WTC11 (cell line): ENCODE results near the gene GSG1L2. TPM values are rescaled to one million over a fixed set of nuclear protein-coding genes. Genes with fewer than 3 reads are reported as not detected.

Experiments
- ATAC-seq: fragments of 200-7000 bp; cut with Tn5 transposase; 2 replicates; pipeline ENCODE4 v1.10.0; 2021; ENCODE audit warnings: mild to moderate bottlenecking, moderate library complexity
- CTCF ChIA-PET: fragments of 300-600 bp; sonication (Branson Sonifier 250); formaldehyde crosslinking; loops from one replicate; lab custom pipeline; 2021; ENCODE audit warnings: antibody characterized with exemption; lab: Charles Lee
- POLR2A ChIA-PET: fragments of 350-600 bp; sonication (Branson Sonifier 250); formaldehyde crosslinking; loops from one replicate; lab custom pipeline; 2021; ENCODE audit warnings: antibody characterized with exemption; lab: Charles Lee
- DNase-seq: peaks from one replicate; pipeline ENCODE4 v3.0.0; 2021; ENCODE audit warnings: low spot score
- H3K27ac Mint-ChIP-seq: 2 replicates; pipeline ENCODE4 v1.8.0; 2021; ENCODE audit warnings: mixed read lengths
- H3K27me3 Mint-ChIP-seq: 2 replicates; pipeline ENCODE4 v1.8.0; 2021; ENCODE audit warnings: low read depth, mild to moderate bottlenecking, moderate library complexity, mixed read lengths
- H3K36me3 Mint-ChIP-seq: 2 replicates; pipeline ENCODE4 v1.8.0; 2021; ENCODE audit warnings: mixed read lengths
- H3K4me1 Mint-ChIP-seq: 2 replicates; pipeline ENCODE4 v1.8.0; 2022; ENCODE audit warnings: mixed read lengths
- H3K4me3 Mint-ChIP-seq: 2 replicates; pipeline ENCODE4 v1.8.0; 2021; ENCODE audit warnings: mild to moderate bottlenecking, moderate library complexity, mixed read lengths
- H3K9me3 Mint-ChIP-seq: 2 replicates; pipeline ENCODE4 v1.8.0; 2021; ENCODE audit warnings: mixed read lengths
- CREM ChIP-seq: sonication (generic); formaldehyde crosslinking; IDR thresholded peaks from 2 replicates; pipeline ENCODE4 v1.8.1; 2022; ENCODE audit warnings: mild to moderate bottlenecking, missing genetic modification reagents, moderate library complexity
- E2F1 ChIP-seq: sonication (generic); formaldehyde crosslinking; IDR thresholded peaks from 2 replicates; pipeline ENCODE4 v1.8.0; 2022; ENCODE audit warnings: mild to moderate bottlenecking, missing genetic modification reagents
- E2F5 ChIP-seq: sonication (generic); formaldehyde crosslinking; IDR thresholded peaks from 2 replicates; pipeline ENCODE4 v1.8.1; 2022; ENCODE audit warnings: mild to moderate bottlenecking, moderate library complexity, missing genetic modification reagents
- GTF2I ChIP-seq: fragments of 250-450 bp; sonication (Bioruptor Pico); conservative IDR thresholded peaks from 2 replicates; pipeline ENCODE4 v1.4.0; 2021; ENCODE audit warnings: mild to moderate bottlenecking
- JUN ChIP-seq: sonication (generic); formaldehyde crosslinking; IDR thresholded peaks from 2 replicates; pipeline ENCODE4 v1.8.0; 2023; ENCODE audit warnings: mild to moderate bottlenecking, missing genetic modification reagents
- NFE2L1 ChIP-seq: sonication (generic); formaldehyde crosslinking; IDR thresholded peaks from 2 replicates; pipeline ENCODE4 v1.8.1; 2023; ENCODE audit warnings: missing genetic modification reagents
- NR1H2 ChIP-seq: sonication (generic); formaldehyde crosslinking; IDR thresholded peaks from 2 replicates; pipeline ENCODE4 v1.9.0; 2021; ENCODE audit warnings: mild to moderate bottlenecking, moderate library complexity, missing genetic modification reagents
- NR3C1 ChIP-seq: sonication (generic); formaldehyde crosslinking; conservative IDR thresholded peaks from 2 replicates; pipeline ENCODE4 v1.8.1; 2023; ENCODE audit warnings: low read depth, mild to moderate bottlenecking, missing genetic modification reagents
- OVOL2 ChIP-seq: fragments of 250-450 bp; sonication (Bioruptor Pico); IDR thresholded peaks from 2 replicates; pipeline ENCODE4 v1.9.0; 2021; ENCODE audit warnings: mild to moderate bottlenecking, borderline replicate concordance
- SOX15 ChIP-seq: fragments of 250-450 bp; sonication (Bioruptor Pico); IDR thresholded peaks from 2 replicates; pipeline ENCODE4 v1.9.0; 2021; ENCODE audit warnings: mild to moderate bottlenecking
- ZNF121 ChIP-seq: sonication (generic); formaldehyde crosslinking; IDR thresholded peaks from 2 replicates; pipeline ENCODE4 v1.8.0; 2023; ENCODE audit warnings: missing genetic modification reagents
- ZNF423 ChIP-seq: fragments of 250-450 bp; sonication (Bioruptor Pico); IDR thresholded peaks from 2 replicates; pipeline ENCODE4 v2.1.2; 2022; ENCODE audit warnings: mild to moderate bottlenecking, moderate library complexity
- total RNA-seq: library from RNA; stranded (reverse); gene quantifications from 3 replicates; pipeline ENCODE4 v1.2.3, GENCODE V29; 2021
- TF ChIP-seq, protein P1 (sequence below): sonication (generic); formaldehyde crosslinking; IDR thresholded peaks from 2 replicates; pipeline ENCODE4 v1.8.1; 2022; ENCODE audit warnings: low read depth, mild to moderate bottlenecking, moderate library complexity, missing genetic modification reagents, borderline replicate concordance

Gene GSG1L2
- total RNA-seq, 1 experiment from 2014 or later = not detected

DNA sequence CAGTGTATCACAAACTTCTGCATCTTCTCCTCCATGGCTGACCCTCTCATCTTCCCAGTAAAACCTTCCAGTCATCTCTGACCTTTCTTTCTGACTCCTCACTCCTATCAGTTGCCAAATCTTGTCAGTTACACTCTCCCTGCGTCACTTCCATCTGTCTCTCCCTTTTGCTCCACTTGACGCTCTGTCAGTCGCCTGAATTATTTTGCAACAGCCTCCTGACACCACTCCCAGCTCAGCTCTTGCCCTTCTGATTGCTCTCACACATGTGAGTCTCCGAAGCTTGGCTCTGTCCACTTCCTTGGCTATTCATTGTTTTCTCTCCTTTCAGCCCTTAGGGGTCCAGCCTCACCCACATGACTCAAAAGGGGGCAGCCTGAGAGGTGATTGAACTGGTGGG, 58.2 kb downstream of the GSG1L2 start:
- Mint-ChIP-seq H3K27me3 (peaks cover 4% of the 10 kb centered on the region; the same call in 1 of the 2 replicates), H3K9me3 (no peaks in the 10 kb centered on the region), H3K27ac (no peak overlapping the region), H3K36me3 (no peaks in the 10 kb centered on the region), H3K4me3 (no peak overlapping the region), H3K4me1 (no peaks in the 10 kb centered on the region)
- TF ChIP-seq OVOL2 (CRISPR knock-in tag) (no peak), E2F1 (no peak)
- POLR2A ChIA-PET = no interaction called here
- DNase-seq = no peak
- ATAC-seq = no peak
- CTCF ChIA-PET = no interaction called here

- Mint-ChIP-seq H3K27me3 (peaks cover 4% of the 10 kb centered on the region; the same call in 1 of the 2 replicates), H3K9me3 (no peaks in the 10 kb centered on the region), H3K4me3 (no peak overlapping the region), H3K4me1 (no peaks in the 10 kb centered on the region), H3K36me3 (no peaks in the 10 kb centered on the region)
- ChIA-PET CTCF (interaction anchor here (1.2 to 1.3 kb wide), 2 partner anchors 8 to 16 kb away, joined by 6 to 10 read pairs; no protein-coding TSS in a partner anchor), POLR2A (no interaction called here)
- ATAC-seq = no peak
- no peak for DNase-seq
- no peak for TF ChIP-seq NFE2L1 (CRISPR knock-in tag)
- no peak for TF ChIP-seq GTF2I
- TF ChIP-seq SOX15 (CRISPR knock-in tag) = no peak
- no peak for TF ChIP-seq ZNF423
- TF ChIP-seq, all 79 proteins: peak for 0
- H3K27ac Mint-ChIP-seq = no peak overlapping the region
These were observed 61.6 kb downstream of the GSG1L2 start for GRCh38 chr17:9760266-9760665.

GRCh38 chr17:9755083-9755482, 66.8 kb downstream of the GSG1L2 start:
- Mint-ChIP-seq H3K4me1 (no peaks in the 10 kb centered on the region), H3K27ac (no peak overlapping the region), H3K9me3 (no peaks in the 10 kb centered on the region), H3K36me3 (no peaks in the 10 kb centered on the region), H3K4me3 (no peak overlapping the region), H3K27me3 (no peaks in the 10 kb centered on the region)
- POLR2A ChIA-PET = no interaction called here
- no peak for TF ChIP-seq OVOL2 (CRISPR knock-in tag)
- no peak for TF ChIP-seq E2F5
- TF ChIP-seq, protein P1, sequence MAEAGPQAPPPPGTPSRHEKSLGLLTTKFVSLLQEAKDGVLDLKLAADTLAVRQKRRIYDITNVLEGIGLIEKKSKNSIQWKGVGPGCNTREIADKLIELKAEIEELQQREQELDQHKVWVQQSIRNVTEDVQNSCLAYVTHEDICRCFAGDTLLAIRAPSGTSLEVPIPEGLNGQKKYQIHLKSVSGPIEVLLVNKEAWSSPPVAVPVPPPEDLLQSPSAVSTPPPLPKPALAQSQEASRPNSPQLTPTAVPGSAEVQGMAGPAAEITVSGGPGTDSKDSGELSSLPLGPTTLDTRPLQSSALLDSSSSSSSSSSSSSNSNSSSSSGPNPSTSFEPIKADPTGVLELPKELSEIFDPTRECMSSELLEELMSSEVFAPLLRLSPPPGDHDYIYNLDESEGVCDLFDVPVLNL = no peak
- no peak for TF ChIP-seq CREM (CRISPR knock-in tag)
- no peak for TF ChIP-seq NFE2L1 (CRISPR knock-in tag)
- TF ChIP-seq ZNF121 = no peak
- TF ChIP-seq NR1H2 (CRISPR knock-in tag) = no peak
- TF ChIP-seq JUN (CRISPR knock-in tag) = no peak
- no peak for TF ChIP-seq NR3C1 (CRISPR knock-in tag)
- CTCF ChIA-PET = interaction anchor here (1.1 to 4.4 kb wide), 3 partner anchors 11 to 170 kb away, joined by 3 to 17 read pairs (median 5); no protein-coding TSS in a partner anchor
- DNase-seq (no peak), ATAC-seq (no peak)

Other genes with a start within 250 kb of the GSG1L2 start
- 39.9 to 55.6 TPM (median 52.8 TPM) in 3 replicates for gene STX8, start 246.3 kb downstream of the GSG1L2 start, total RNA-seq
- gene CFAP52, start 245.4 kb downstream of the GSG1L2 start, total RNA-seq = not detected in 3 replicates
- gene USP43, start 176.6 kb downstream of the GSG1L2 start, total RNA-seq = 6.8 to 8.6 TPM (median 7.3 TPM) in 3 replicates
- not detected in 3 replicates for gene DHRS7C, start 30.5 kb downstream of the GSG1L2 start, total RNA-seq
- gene GLP2R, start 3.8 kb upstream of the GSG1L2 start, total RNA-seq = not detected in 3 replicates
- not detected in 3 replicates for gene RCVRN, start 83.2 kb upstream of the GSG1L2 start, total RNA-seq